Neural progenitor cell (in vitro differentiated cells): ENCODE results near the gene HAUS8.

Experiments
- CTCF ChIP-seq: fragments of 200-600 bp; sonication (generic); IDR thresholded peaks from 2 replicates; pipeline ENCODE4 v1.5.1; 2017; ENCODE audit warnings: antibody characterized with exemption, mild to moderate bottlenecking
- EZH2 ChIP-seq: fragments of 200-600 bp; sonication (generic); IDR thresholded peaks from 2 replicates; pipeline ENCODE4 v1.6.1; 2017; ENCODE audit warnings: antibody characterized with exemption, mild to moderate bottlenecking, moderate library complexity
- EZH2phosphoT487 ChIP-seq: fragments of 200-600 bp; sonication (generic); IDR thresholded peaks from 2 replicates; pipeline ENCODE4 v1.6.1; 2017; ENCODE audit warnings: antibody characterized with exemption

DNA sequence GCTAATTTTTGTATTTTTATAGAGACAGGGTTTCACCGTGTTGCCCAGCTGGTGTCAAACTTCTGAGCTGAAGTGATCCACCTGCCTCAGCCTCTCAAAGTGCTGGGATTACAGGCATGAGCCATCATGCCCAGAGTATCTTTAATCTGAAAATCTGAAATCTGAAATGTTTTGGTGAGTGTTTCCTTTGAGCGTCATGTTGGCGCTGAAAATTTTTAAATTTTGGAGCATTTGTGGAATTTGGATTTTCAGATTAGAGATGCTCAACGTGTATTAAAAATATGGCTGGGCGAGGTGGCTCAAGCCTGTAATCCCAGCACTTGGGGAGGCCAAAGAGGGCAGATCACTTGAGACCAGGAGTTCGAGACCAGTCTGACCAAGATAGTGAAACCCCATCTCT lies 43.5 kb downstream of the HAUS8 start:
- no peak for TF ChIP-seq CTCF
- TF ChIP-seq EZH2phosphoT487 = no peak
- TF ChIP-seq EZH2 = no peak
